ENCODE data around the gene POLQ.
"Not testable (repeated sequence)": the region's sequence is repeated elsewhere in the genome, so short reads cannot be mapped to it uniquely, and the experiment has no call there.

POLQ gene

GRCh38 chr3:121508389-121508788, 37.4 kb downstream of the POLQ start:
- no peak for DNase-seq (ENCODE audit: low spot score)

- no peak for DNase-seq (ENCODE audit: low spot score)
Observed at GRCh38 chr3:121505256-121505655, 40.5 kb downstream of the POLQ start.

- no peak for DNase-seq (ENCODE audit: low spot score)
Observed at GRCh38 chr3:121504618-121505017, 41.2 kb downstream of the POLQ start.

GRCh38 chr3:121496786-121497185, 49.0 kb downstream of the POLQ start:
- no peak for DNase-seq (ENCODE audit: low spot score)

GRCh38 chr3:121493431-121493830, 52.4 kb downstream of the POLQ start:
- peak; percentile 6 for DNase-seq (ENCODE audit: low spot score)

- DNase-seq (ENCODE audit: low spot score), result no peak
Observed at GRCh38 chr3:121491683-121492320, 54.0 kb downstream of the POLQ start.

- no peak for DNase-seq (ENCODE audit: low spot score)
Observed at GRCh38 chr3:121490161-121490560, 55.6 kb downstream of the POLQ start.

GRCh38 chr3:121488628-121489027, 57.2 kb downstream of the POLQ start:
- DNase-seq (ENCODE audit: low spot score), result no peak

- DNase-seq (ENCODE audit: low spot score), result peak; percentile 36
Observed at GRCh38 chr3:121483290-121483689, 62.5 kb downstream of the POLQ start.

- DNase-seq (ENCODE audit: low spot score), result peak; percentile 61
Observed at GRCh38 chr3:121482660-121483059, 63.1 kb downstream of the POLQ start.

- peak; percentile 32 for DNase-seq (ENCODE audit: low spot score)
Observed at GRCh38 chr3:121481106-121481880, 64.5 kb downstream of the POLQ start.

- peak; percentile 67 for DNase-seq (ENCODE audit: low spot score)
Observed at GRCh38 chr3:121477589-121477988, 68.2 kb downstream of the POLQ start.

- no peak for DNase-seq (ENCODE audit: low spot score)
Observed at GRCh38 chr3:121473001-121473400, 72.8 kb downstream of the POLQ start.

GRCh38 chr3:121467085-121467484, 78.7 kb downstream of the POLQ start:
- no peak for DNase-seq (ENCODE audit: low spot score)

- no peak for DNase-seq (ENCODE audit: low spot score)
Observed at GRCh38 chr3:121463745-121464144, 82.0 kb downstream of the POLQ start.

- no peak for DNase-seq (ENCODE audit: low spot score)
Observed at GRCh38 chr3:121462565-121462964, 83.2 kb downstream of the POLQ start.

- not testable (repeated sequence) for DNase-seq (ENCODE audit: low spot score)
Observed at GRCh38 chr3:121451752-121452151, 94.0 kb downstream of the POLQ start.

- DNase-seq (ENCODE audit: low spot score), result no peak
Observed at GRCh38 chr3:121443456-121443855, 102.3 kb downstream of the POLQ start.

GRCh38 chr3:121436641-121437040, 109.1 kb downstream of the POLQ start:
- DNase-seq (ENCODE audit: low spot score), result no peak

GRCh38 chr3:121436074-121436473, 109.7 kb downstream of the POLQ start:
- DNase-seq (ENCODE audit: low spot score), result no peak

GRCh38 chr3:121431726-121432517, 113.9 kb downstream of the POLQ start:
- peak; percentile 50 for DNase-seq (ENCODE audit: low spot score)

GRCh38 chr3:121430664-121431215, 115.0 kb downstream of the POLQ start:
- no peak for DNase-seq (ENCODE audit: low spot score)

- no peak for DNase-seq (ENCODE audit: low spot score)
Observed at GRCh38 chr3:121424549-121424948, 121.2 kb downstream of the POLQ start.
